ENCODE measurements around the gene C19orf53.

Gene C19orf53

DNA sequence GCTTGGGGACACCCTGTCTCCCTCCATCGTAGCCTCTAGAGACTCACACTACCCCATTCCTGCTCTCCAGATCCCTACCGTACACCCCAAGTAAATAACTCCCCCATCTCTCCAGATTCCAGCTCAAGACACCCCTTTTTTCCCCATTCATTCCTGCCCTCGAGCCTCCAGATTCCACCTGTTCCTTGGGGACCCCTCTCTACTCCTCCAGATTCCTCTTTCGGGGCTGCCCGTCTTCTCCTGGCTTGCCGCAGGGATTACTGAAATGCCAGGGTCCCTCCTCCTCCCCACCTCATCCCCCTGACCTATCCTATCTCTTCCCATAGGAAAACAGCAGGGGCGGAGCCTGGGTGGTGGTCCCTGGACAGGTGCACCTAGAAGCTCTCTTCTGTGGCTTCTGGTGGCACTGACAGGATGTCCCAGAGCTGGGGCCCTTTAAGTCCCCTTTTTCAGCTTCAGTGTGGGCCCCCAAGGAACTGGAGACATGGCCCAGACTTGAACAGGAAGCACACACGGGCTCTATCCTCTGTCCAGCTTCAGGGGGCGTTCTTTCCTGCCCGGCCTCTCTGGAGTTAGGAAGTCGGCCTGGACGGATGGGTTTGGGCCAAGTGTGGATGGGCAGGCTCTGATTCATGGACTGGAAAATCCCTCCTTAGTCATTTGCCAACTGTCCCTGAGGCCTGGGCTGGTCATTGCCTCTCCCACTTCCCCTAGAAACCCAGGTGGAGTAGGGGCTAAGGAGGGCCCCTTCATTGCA lies 22.2 kb downstream of the C19orf53 start:
- DNase-seq = no peak

DNA sequence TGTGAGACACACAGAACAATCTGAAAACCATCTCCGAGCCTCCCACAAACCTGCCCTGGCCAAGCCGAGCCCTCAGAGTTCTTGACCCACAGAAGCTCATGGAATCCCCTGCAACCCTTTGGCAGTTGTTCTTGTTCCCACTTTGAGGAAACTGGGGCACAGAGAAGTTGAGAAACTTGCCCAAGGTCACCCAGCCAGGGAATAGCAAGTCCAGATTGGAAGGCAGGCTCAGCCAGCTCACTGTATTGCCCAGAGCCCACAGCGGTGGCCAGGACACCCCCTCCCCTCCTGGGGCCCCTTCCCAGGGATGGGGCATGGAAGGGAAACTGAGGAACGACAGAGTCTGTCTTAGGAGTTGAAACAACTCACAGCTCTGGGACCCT lies 22.8 kb downstream of the C19orf53 start:
- no peak for DNase-seq

DNA sequence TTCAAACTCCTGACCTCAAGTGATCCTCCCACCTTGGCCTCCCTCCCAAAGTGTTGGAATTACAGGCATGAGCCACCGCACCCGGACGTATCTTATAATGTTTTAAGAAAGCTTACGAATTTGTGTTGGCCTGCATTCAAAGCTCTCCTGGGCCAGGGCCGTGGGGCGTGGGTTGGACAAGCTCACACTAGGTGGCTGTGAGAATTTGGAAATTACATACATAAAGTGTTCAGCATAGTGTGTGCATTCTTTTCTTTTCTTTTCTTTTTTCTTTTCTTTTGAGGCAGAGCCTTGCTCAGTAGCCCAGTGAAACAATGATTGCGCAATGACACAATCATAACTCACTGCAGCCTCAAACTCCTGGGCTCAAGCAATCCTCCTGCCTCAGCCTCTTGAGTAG lies 23.6 kb downstream of the C19orf53 start:
- DNase-seq = no peak

DNA sequence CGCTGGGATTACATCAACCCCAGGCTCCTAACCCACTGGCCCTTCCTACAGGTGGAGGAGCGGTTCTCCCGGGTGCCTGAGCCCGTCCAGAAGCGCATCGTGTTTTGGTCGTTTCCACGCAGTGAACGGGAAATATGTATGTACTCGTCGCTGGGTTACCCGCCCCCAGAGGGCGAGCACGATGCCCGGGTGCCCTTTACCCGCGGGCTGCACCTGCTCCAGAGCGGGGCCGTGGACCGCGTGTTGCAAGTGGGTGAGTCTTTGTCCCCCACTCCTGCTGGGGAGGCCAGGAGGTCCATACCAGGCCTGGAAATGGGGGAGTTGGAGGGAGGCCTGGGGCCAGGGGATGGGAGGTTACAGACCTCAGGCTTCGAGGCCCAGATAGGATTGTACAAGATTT lies 25.4 kb downstream of the C19orf53 start:
- DNase-seq = no peak

DNA sequence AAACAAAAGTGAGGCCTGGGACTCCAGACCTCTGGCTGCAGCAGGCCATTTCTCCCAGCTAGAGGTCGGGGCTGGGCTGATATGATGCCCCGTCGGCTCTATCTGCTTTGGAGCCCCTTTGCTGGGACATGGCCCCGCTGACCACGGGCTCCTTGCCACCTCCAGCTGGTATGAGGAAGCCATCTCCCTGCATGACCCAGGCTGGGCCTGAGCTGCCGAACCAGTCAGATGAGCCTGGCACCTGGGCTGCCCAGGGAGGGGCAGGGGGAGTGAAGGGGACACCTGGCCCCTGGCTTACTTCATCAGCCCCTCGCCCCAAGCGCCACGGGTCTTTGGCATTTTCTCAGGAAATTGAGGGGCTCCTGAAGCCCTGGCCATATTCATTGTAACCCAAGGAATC lies 28.8 kb downstream of the C19orf53 start:
- no peak for DNase-seq

DNA sequence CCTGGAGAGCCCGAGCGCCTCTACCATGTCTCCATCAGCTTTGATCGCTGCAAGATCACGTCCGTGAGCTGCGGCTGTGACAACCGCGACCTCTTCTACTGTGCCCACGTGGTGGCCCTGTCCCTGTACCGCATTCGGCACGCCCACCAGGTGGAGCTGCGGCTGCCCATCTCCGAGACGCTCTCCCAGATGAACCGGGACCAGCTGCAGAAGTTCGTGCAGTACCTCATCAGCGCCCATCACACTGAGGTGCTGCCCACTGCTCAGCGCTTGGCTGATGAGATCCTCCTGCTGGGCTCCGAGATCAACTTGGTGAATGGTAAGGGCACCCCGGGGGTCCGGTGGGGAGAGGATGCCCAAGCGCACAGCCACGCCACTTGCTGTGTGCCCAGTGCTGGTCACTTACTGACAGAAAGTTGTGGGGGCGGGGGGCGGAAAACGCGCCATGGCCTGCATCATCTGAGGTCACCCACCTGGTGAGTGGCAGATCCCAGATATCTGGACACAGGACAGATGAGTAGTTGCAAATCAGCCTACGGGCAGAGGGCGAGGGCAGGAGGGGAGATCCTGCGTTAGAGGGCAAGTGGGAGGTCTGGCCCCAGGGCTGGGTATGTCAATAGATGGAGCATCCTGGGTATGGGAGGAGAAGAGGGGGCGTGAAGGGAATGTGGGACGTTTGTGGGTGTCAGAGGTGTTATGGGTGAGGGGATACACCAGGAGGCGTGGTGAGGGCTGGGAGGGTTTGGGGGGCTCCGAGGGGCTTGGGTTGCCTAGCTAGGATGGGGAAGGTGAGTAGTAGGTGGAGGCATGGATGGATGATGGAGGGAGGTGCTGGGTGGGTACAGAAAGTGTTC lies 30.8 kb downstream of the C19orf53 start:
- no peak for DNase-seq

DNA sequence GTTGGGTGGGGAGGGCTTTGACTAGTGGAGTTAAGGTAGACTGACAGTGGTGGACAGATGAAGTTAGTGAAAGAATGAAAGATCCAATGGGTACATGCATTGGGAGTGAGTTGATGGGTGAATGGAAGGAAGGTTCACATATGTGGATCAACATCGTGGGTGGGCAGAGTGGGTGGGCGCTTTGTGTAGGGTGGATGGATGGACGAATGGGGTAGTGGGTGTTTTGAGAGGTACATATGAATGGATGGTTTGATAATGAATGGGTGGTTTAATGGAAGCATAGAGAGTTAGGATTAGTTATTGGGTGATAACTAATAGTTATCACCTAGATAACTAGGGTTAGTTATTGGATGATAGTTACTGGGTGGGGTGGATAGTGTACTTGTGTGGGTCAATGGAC lies 32.5 kb downstream of the C19orf53 start:
- no peak for DNase-seq

DNA sequence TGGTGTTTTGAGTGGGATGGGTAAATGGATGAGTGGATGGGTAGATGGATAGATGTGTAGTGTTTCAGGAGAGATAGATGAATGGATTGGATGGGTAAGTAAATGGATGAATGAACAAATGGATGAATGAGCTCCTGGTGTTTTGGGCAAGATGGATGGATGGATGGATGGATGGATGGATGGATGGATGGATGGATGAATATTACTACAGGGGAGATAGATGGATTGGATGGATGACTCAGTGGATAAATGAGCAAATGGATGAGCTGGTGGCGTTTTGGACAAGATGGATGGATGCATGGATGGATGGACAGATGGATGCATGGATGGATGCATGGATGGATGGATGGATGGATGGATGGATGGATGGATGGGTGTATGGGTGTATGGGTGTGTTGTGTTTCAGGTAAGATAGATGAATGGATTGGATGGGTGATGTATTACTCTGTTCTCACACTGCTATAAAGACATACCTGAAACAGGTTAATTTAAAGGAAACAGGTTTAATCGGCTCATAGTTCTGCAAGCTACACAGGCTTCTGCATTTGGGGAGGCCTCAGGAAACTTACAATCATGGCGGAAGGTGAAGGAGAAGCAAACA lies 33.3 kb downstream of the C19orf53 start:
- DNase-seq = no peak

DNA sequence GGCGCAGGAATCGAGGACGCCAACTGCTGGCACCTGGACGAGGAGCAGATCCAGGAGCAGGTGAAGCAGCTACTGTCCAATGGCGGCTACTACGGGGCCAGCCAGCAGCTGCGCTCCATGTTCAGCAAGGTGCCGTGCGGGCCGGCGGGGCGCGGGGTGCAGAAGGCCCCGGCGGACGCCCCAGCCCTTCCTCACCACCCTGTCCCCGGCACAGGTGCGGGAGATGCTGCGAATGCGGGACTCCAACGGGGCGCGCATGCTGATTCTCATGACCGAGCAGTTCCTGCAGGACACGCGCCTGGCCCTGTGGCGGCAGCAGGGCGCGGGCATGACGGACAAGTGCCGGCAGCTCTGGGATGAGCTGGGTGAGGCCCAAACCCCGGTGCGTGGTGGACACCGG lies 34.6 kb downstream of the C19orf53 start:
- DNase-seq = no peak

DNA sequence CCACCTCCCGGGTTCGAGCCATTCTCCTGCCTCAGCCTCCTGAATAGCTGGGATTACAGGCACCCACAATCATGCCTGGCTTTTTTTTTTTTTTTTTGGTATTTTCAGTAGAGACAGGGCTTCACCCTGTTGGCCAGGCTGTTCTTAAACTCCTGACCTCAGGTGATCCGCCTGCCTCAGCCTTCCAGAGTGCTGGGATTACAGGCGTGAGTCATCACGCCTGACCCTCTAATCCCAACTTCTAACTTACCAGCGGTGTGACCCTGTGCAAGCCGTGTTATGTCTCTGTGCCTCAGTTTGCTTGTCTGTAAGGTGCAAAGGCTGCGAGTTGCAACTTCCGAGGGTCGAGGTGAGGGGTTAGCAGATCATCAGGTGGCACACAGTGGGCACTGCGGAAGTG lies 38.3 kb downstream of the C19orf53 start:
- no peak for DNase-seq

DNA sequence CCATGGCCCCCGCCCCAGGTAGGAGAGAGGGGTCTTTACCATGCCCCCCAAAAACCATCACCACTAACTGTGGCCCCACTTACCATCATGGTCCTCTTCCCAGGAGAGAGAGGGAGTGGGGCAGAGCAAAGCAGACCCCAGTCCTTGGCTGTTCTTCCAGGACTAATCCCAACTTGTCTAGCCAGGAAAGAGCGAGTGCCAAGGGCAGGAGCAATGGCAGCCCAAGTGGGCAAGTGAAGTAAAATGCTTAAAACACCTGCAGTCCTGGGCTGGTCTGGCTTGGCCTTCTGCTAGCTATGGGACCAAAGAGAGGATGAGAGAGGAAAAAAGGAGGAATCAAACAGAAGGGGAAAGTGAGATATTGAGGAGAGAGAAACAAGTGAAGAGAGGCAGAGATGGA lies 38.9 kb downstream of the C19orf53 start:
- DNase-seq = no peak

DNA sequence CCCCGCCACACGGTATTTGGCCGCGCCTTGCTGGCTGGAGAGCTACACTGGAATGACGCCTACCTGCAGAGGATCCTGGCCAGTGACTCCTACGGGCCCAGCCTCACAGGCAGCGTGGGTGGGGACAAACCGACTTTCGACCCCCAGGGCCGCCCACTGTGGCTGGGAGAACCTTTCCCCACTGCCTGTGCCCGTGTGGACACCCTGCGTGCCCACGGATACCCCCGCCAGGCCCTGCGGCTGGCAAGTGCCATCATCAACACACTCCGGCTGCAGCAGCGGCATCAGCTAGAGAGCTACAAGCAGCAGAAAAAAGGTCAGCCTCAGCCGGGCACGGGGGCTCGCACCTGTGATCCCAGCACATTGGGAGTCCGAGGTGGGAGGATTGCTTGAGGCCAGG lies 40.3 kb downstream of the C19orf53 start:
- DNase-seq = no peak

DNA sequence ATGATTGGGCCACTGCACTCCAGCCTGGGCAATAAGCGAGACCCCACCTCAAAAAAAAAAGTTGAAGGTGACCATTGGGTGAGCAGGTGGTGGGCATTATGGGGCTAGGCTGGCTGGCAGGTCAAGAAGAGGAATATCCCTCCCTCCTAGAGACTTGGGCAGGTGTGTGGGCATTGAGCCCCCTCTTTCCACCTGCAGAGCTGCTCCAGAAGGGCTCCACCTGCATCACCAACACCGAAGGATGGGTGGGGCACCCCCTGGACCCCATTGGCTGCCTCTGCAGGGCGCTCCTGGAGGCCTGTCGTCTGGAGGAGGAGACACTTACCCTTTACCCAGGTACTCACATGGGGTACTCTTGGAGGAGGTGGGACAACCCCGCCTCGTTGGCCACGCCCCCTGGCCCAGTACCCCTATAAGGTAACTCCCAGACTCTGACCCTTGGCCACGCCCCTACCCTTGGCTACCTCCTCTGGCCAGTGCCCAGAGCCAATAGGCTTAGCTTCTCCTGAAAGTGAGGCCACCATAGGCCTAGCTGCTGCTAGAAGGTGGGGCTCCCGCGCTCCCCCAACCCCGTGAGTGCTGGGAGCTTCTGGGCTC lies 42.9 kb downstream of the C19orf53 start:
- DNase-seq = peak; percentile 93

DNA sequence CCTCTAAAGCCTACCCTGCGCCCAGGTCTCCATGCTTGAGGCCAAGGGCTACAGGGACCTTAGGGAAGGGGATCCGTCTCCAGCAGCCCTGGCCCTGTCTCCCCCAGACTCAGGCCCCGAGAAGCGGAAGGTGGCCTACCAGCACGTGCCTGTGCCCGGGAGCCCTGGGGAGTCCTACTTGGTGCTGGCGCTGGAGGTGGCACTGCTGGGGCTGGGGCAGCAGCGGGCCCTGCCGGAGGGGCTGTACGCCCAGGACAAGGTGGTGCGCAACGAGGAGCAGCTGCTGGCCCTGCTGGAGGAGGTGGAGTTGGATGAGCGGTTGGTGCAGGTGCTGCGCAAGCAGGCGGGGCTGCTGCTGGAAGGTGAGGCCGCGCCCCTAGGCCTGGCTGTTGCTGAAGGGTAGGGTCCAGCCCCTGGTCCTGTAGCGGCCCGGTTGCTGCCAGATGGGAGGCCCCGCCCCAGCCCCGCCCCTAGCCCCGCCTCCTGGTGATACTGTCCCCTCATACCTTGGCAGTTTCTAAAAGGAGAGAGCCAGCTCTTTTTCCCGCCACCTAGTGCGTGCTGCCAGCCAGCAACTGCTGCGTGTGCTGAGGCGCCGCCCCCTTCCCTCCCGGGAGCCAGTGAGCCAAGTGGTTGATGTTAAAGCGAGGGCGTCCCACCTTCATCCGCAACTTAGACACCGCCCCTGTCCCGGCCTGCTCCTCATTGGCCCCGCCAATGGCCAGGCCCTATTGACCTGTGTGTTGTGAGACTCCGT lies 43.5 kb downstream of the C19orf53 start:
- DNase-seq = peak; percentile 98

DNA sequence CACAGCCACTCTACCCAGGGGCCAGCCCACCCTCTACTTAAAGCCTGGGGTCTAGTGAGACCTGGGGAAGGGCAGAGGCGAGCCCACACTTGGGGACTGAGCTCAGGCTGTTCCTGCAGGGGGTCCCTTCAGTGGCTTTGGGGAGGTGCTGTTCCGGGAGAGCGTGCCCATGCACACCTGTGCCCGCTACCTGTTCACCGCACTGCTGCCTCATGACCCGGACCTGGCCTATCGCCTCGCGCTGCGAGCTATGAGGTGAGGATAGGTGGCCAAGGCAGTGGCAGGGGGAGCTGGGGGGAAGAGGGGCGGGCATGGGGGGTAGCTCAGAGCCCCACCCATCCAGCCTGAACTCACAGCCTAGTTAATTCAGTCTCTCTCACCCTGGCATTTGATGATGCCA lies 45.0 kb downstream of the C19orf53 start:
- DNase-seq = no peak

DNA sequence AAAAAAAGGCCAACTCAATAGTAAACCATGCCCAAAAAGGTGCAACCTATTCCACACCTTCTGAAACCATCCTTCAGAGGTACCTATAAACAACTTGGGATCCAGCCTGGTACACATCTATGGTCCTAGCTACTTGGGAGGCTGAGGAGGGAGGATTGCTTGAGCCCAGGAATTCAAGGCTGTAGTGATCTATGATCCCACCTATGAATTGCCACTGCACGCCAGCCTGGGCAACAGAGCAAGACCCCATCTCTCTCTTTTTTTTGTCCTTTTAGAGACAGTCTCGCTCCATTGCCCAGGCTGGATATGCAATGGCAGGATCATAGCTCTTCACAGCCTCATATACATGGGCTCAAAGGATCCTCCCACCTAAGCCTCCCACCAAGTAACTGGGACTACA lies 47.0 kb downstream of the C19orf53 start:
- DNase-seq = no peak

DNA sequence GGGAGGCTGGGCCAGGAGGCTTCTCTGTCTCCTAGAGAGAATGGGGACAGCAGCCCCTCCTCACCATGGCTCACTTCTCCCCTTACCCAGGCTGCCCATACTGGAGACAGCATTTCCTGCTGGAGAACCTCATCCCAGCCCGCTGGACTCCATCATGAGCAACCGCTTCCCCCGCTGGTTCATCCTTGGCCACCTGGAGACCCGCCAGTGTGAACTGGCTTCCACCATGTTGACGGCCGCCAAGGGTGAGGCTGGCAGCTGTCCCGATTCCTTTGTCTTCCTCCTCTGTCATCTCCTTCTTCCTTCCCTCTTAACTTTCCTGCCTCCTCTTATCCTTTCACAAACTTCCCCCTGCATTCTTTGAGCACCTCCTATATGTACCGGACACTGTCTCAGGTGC lies 49.0 kb downstream of the C19orf53 start:
- peak; percentile 62 for DNase-seq

DNA sequence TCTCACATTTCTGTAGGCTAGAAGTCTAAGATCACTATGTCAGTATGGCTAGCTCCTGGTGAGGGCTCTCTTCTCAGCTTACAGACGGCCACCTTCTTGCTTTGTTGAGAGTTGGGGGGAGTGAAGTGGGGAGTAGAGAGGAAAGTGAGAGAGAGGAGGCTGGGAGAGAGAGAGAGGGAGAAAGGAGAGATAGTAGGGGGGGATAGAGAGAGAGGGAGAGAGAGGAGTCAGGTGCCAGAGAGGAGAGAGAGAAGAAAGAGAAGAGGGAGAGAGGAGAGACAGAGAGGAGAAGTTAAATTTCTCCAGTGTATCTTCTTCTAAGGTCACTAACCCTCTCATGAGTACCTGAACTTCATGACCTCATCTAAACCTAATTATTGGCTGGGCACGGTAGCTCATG lies 49.6 kb downstream of the C19orf53 start:
- no peak for DNase-seq

DNA sequence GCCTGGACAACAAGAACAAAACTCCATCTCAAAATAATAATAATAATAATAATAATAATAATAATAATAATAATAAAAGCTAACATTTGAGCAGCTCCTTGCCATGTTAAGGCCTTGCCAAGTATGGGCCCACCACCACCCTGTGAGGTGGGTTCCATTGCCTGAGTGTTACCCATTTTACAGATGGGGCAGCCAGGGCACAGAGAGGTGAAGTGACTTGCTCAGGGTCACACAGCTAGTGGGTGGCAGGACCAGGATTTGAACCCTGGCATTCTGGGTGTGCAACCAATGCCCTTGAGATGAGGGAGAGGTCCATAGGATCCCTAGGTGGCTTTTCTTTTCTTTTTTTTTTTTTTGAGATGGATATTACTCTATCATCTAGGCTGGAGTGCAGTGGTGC lies 50.4 kb downstream of the C19orf53 start:
- DNase-seq = no peak

DNA sequence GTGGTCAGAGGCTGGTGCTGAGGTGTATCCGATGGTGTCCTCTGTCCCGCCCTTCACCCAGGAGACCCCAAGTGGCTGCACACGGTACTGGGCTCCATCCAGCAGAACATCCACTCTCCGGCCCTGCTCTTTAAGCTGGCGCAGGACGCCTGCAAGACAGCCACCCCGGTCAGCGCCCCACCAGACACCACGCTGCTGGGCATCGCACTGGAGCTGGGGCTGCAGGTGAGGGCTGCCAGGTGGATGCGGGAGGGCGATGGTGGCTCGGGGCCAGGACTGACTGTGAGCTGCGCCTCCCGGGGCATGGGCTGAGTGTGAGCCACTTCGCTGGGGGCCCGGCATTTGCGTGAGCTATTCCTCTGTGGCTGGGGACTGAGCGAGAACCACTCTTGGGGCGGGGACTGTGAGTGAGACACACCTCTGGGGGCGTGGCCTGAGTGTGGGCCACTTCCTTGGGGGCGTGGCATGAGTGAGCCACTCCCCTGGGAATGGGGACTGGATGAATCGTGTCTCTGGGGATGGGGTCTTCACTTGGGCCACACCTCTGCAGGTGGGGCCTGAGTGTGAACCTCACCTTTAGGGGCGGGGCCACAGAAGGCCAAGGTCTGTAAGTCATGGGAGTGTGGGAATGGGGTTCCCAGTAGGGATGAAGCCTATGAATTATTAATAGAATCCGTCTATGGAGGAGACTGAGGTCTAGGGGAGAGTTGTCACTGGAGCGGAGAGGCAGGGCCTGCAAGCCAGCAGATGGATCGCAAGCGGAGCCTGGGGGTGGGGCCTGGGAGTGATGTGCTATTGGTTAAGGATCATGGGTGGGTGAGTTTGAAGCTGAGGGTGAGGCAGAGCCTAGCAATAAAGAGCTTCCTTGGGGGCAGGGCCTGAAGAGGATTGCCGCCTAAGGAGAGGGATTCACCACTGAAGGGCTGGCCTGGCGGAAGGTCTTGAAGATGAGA lies 51.5 kb downstream of the C19orf53 start:
- DNase-seq = no peak

DNA sequence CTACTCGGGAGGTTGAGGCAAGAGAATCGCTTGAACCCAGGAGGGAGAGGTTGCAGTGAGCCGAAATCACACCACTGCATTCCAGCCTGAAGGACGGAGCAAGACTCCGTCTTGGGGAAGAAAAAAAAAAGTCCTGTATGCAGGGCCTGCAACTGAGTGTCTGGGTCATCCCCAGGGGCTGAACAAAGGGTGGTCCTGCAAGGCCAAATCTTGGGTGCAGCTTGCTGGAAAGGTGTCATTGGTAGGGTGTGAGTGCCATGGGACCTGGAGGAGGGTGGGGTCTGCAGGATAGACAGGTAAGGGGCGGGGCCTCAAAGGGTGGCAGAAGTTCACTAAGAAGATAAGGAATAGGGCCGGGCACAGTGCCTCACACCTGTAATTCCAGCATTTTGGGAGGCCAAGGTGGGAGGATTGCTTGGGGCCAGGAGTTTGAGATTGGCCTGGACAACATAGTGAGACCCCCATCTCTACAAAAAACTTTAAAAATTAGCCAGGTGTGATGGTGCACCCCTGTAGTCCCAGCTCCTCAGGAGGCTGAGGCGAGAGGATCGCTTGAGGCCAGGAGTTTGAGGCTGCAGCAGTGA lies 52.5 kb downstream of the C19orf53 start:
- no peak for DNase-seq

All from NCI-H2029 (cell line).